ENCODE measurements around the gene DKK3. TPM values are rescaled to one million over a fixed set of nuclear protein-coding genes. Genes with fewer than 3 reads are reported as not detected.

The DKK3 gene
- total RNA-seq, 1 experiment from 2014 or later, result 0.33 TPM

GRCh38 chr11:12053606-12054361 lies 45.4 kb upstream of the DKK3 start:
- H3K36me3 Mint-ChIP-seq (ENCODE audit: insufficient read depth, unreplicated experiment), result no peaks in the 10 kb centered on the region
- intact Hi-C loops (cut with micrococcal nuclease), result no loop called here
- ChIA-PET POLR2A (interaction anchor here (0.6 to 1.3 kb wide), 2 partner anchors 73 to 180 kb away, joined by 3 to 4 read pairs; no protein-coding TSS in a partner anchor), CTCF (interaction anchor here (0.5 to 13.5 kb wide), 10 partner anchors 9 to 1031 kb away, joined by 3 to 314 read pairs (median 4); no protein-coding TSS in a partner anchor)
- H3K27me3 Mint-ChIP-seq (ENCODE audit: insufficient read depth, unreplicated experiment), result no peaks in the 10 kb centered on the region
- no peak for TF ChIP-seq CTCF (IDR thresholded peaks at IDR 0.05; ENCODE audit: unreplicated experiment)
- H3K27ac Mint-ChIP-seq (ENCODE audit: low read depth, unreplicated experiment), result no peak overlapping the region
- H3K9me3 Mint-ChIP-seq (ENCODE audit: unreplicated experiment), result no peaks in the 10 kb centered on the region
- no TSS peak for BruUV-seq (replicated peaks)
- peaks cover 30% of the 10 kb centered on the region for H3K4me1 Mint-ChIP-seq (ENCODE audit: insufficient read depth, unreplicated experiment)
- no peak overlapping the region for H3K4me3 Mint-ChIP-seq (ENCODE audit: unreplicated experiment)
- no peak for DNase-seq (ENCODE audit: unreplicated experiment)

GRCh38 chr11:12052676-12053605 lies 44.5 kb upstream of the DKK3 start:
- no TSS peak for BruUV-seq (replicated peaks)
- intact Hi-C loops (cut with micrococcal nuclease), result no loop called here
- DNase-seq (ENCODE audit: unreplicated experiment), result peak; percentile 60
- Mint-ChIP-seq H3K27ac (ENCODE audit: low read depth, unreplicated experiment) (peak overlapping the region; percentile 10), H3K9me3 (ENCODE audit: unreplicated experiment) (no peaks in the 10 kb centered on the region), H3K4me3 (ENCODE audit: unreplicated experiment) (no peak overlapping the region), H3K4me1 (ENCODE audit: insufficient read depth, unreplicated experiment) (peaks cover 30% of the 10 kb centered on the region), H3K27me3 (ENCODE audit: insufficient read depth, unreplicated experiment) (no peaks in the 10 kb centered on the region), H3K36me3 (ENCODE audit: insufficient read depth, unreplicated experiment) (no peaks in the 10 kb centered on the region)
- CTCF ChIA-PET, result interaction anchor here (0.5 to 13.5 kb wide), 12 partner anchors 14 to 1030 kb away, joined by 3 to 314 read pairs (median 3); no protein-coding TSS in a partner anchor
- POLR2A ChIA-PET, result interaction anchor here (0.7 to 1.3 kb wide), 2 partner anchors 14 to 72 kb away, joined by 3 to 4 read pairs; no protein-coding TSS in a partner anchor
- TF ChIP-seq CTCF (IDR thresholded peaks at IDR 0.05; ENCODE audit: unreplicated experiment), result no peak

- no peak for TF ChIP-seq CTCF (IDR thresholded peaks at IDR 0.05; ENCODE audit: unreplicated experiment)
- H3K4me1 Mint-ChIP-seq (ENCODE audit: insufficient read depth, unreplicated experiment), result peaks cover 32% of the 10 kb centered on the region
- H3K27ac Mint-ChIP-seq (ENCODE audit: low read depth, unreplicated experiment), result no peak overlapping the region
- no peak for DNase-seq (ENCODE audit: unreplicated experiment)
- CTCF ChIA-PET, result interaction anchor here (0.6 to 13.5 kb wide), 9 partner anchors 11 to 1019 kb away, joined by 3 to 314 read pairs (median 4); no protein-coding TSS in a partner anchor
- no peaks in the 10 kb centered on the region for H3K9me3 Mint-ChIP-seq (ENCODE audit: unreplicated experiment)
- BruUV-seq (replicated peaks), result no TSS peak
- no peak overlapping the region for H3K4me3 Mint-ChIP-seq (ENCODE audit: unreplicated experiment)
- H3K36me3 Mint-ChIP-seq (ENCODE audit: insufficient read depth, unreplicated experiment), result no peaks in the 10 kb centered on the region
- no peaks in the 10 kb centered on the region for H3K27me3 Mint-ChIP-seq (ENCODE audit: insufficient read depth, unreplicated experiment)
- intact Hi-C loops (cut with micrococcal nuclease), result no loop called here
- POLR2A ChIA-PET, result interaction anchor here (0.8 to 1.1 kb wide), 2 partner anchors 41 to 185 kb away, joined by 3 read pairs; no protein-coding TSS in a partner anchor
Measured at GRCh38 chr11:12051287-12051662, 42.8 kb upstream of the DKK3 start.
